ENCODE data around the gene CADM2.
"Not testable (repeated sequence)": the region's sequence is repeated elsewhere in the genome, so short reads cannot be mapped to it uniquely, and the experiment has no call there.

Gene CADM2

DNA sequence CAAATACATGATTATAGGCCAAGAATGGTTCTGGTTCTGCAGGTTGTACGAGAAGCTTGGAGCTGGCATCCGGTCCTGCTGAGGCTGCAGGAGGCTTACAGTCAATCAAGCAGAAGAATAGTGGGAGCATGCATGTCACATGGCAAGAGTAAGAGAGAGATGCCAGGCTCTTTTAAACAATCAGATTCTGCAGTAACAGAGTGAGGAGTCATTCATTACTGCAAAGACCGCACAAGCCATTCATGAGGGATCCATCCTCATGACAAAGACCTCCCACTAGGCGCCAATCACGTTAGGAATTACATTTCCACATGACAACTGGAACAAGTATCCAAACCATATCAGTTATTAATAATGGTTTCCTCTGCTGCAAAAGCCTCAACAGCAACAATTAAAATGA lies 536.8 kb downstream of the CADM2 start:
- no peak for DNase-seq

DNA sequence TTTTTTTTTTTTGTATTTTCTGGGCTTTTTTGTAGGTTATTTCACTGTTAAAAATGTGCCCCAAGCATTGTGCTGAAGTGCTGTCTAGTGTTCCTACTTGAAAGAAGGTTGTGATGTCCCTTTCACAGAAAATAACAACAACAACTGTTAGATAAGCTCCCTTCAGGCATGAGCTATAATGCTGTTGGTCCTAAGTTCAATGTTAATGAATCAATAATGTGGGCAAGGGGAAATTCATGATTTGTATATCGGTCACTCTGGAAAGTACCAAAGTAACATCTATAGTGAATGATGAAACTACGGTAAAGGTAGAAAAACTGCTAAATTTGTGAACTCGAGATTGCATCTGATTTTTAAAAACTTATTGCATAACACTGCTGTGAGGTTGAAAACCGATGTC lies 539.4 kb downstream of the CADM2 start:
- DNase-seq, result no peak

DNA sequence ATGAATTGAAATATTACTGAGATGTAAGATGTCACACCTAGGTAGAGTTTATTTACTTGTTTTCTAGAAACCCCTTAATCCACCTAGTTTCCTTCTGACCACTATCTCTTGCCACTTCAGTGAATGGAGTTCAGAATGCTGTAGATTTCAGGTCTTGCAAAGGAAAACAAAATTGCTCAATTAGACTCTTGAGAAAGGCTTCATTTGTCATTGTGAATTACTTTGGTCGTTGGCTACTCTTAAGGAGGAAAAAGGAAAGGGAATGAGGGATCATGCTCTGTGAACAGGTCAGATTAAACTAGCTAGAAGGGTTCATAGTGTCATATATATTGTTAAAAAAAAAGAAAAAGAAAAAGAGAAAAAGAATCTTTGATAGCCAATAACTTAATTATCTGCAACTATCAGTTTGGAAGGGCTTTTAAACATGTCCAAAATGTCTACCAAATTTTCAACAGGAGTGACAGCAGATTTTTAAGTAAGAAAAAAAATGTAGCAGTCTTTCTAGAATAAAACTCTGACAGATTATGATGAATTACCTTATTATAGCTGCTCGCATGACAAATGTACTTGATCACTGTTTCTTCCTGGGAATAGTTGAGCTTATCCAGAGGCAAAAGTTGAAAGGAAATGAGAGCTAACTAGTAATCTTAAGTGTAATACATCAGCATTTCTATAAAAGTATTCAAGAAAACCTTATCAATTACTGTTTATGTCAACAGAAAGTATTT lies 543.5 kb downstream of the CADM2 start:
- DNase-seq, result no peak

DNA sequence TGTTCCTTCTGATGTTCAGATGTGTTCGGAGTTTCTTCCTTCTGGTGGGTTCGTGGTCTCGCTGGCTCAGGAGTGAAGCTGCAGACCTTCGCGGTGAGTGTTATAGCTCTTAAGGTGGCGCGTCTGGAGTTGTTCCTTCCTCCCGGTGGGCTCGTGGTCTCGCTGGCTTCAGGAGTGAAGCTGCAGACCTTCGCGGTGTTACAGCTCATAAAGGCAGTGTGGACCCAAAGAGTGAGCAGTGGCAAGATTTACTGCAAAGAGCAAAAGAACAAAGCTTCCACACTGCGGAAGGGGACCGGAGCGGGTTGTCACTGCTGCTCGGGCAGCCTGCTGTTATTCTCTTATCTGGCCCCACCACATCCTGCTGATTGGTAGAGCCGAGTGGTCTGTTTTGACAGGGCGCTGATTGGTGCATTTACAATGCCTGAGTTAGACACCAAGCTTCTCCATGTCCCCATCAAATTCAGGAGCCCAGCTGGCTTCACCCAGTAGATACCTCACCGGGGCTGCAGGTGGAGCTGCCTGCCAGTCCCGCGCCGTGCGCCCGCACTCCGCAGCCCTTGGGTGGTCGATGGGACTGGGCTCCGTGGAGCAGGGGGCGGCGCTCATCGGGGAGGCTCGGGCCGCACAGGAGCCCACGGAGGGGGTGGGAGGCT lies 545.5 kb downstream of the CADM2 start:
- DNase-seq, result not testable (repeated sequence)

DNA sequence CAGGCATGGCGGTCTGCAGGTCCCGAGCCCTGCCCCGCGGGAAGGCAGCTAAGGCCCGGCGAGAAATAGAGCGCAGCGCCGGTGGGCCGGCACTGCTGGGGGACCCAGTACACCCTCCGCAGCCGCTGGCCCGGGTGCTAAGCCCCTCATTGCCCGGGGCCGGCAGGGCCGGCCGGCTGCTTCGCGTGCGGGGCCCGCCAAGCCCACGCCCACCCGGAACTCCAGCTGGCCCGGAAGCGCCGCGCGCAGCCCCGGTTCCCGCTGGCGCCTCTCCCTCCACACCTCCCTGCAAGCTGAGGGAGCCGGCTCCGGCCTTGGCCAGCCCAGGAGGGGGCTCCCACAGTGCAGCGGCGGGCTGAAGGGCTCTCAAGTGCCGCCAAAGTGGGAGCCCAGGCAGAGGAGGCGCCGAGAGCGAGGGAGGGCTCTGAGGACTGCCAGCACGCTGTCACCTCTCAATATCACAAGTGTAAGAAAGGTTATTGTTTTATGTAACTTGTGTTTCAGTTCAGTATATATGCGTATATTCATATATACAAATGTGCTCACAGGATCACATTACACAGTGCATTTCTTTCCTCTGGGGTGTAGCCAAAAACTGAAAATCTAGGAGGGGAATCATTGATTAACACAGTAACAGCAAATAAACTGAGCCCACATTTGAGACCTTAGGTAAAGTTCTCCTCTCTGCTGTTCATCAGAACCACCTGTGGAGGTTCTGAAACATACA lies 546.2 kb downstream of the CADM2 start:
- not testable (repeated sequence) for DNase-seq

DNA sequence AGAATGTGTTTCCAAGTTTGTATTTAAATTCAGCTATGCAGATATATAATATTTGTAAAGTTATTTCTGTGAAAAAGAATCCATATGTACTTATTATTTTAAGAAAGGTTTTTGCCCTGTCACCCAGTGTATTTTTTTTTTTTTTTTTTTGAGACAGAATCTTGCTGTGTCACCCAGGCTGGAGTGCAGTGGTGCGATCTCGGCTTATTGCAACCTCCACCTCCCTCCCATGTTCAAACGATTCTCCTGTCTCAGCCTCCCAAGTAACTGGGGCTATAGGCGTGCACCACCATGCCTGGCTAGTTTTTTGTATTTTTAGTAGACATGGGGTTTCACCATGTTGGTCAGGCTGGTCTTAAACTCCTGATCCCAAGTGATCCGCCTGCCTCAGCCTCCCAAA lies 548.3 kb downstream of the CADM2 start:
- DNase-seq, result not testable (repeated sequence)

DNA sequence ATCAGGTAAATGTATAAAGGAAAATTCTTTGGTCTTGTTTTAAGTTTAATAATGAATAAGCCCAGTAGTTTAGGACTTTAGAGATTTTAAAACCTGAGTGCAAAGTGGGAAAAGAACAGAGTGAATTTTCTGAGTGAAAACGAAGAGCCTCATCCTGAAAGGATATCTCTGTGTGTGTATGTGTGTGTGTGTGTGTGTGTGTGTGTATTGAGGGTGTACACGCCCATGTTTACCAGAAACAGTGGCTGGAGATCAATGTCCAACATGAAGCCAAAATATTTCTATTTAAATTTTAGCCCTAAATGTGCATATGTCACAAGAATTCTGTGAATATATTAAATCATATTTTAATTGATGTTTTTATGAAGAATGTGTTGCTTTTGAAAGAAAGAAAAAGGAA lies 549.9 kb downstream of the CADM2 start:
- DNase-seq, result no peak

DNA sequence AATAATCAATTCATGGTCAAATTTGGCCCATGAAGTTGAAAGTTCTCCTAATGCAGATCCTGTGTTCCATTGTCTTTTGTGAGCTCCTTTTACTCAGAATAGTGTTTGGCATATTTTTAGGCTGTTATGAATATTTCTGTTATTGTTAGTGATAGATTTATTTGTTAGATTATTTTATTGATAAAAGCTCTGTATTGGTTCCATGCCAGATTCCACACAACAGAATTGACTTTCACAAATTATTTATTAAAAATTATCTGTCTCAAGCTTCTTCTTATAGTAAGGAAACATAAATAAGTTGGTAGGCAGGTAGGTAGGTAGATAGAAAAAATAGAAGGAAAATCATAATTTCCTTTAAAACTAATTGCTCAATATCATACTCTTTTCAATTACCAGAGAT lies 557.4 kb downstream of the CADM2 start:
- no peak for DNase-seq

DNA sequence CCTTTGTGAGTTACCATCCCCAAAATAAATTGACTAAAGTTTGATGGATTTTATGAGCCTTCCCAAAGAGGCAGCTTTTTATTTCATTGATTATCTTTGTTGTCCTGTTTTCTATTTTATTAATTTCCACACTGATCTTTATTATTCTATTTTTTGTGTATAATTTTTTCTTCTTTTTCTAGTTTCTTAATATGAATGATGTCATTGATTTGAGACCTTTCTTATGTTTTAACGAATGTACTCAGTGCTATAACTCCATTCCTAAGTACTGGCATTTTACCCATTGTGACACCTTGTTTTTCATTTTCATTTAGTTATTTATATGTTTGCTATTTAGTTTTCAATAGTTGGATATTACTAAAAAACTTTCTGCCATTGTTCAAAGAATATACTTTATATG lies 565.3 kb downstream of the CADM2 start:
- no peak for DNase-seq

DNA sequence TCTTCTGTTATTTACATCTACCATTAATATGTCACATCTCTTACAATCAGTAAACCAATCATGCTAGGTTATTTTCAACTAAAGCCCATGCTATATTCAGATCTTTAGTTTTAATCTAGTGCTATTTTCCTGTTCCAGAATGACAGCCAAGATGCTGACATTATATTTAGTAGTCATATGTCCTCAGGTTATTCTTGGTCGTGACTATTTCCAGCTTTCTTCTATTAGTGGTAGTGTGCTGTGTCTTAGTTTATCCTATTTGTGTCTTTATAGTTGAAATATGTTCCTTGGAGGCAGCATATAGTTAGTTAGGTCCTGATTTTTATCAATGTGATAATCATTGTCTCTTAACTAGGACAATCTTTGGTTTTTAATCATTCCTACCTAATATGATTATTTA lies 566.5 kb downstream of the CADM2 start:
- no peak for DNase-seq

DNA sequence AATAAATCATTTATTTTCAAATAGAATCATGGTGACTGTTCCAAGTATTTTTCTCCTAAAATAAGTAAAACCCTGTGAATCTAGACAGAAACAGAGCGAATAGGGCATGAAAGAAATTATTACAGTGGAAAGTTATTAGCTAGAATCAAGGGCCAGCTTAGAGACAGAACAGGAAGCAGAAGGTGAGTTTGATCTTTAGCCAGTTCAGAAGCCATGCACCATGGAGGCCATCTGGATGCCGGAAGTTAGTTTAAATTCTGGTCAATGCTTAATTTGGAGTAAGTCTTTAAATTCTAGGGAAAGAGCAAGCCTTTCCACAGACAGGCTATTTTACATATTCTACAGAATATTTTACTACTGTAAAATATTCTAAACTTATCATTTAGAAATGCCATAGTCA lies 574.8 kb downstream of the CADM2 start:
- no peak for DNase-seq

DNA sequence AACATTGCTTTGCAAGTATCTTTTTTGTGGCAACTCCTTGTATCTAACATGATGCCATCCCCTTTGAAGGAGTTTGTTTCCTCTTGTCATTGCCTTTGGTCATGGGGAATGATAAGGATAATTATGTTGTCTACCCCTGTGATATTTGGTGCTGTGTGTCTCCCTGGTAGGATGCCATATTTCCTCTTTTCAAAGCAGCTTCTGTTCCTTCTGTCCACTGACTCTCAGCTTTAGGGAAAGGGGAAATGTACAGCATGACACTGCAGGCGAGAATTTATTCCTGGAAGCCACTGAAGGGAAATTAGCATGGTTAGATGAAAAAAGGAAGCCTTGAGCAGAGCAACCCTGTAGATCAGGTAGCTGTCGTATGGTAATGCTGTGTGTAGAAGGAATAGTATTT lies 576.7 kb downstream of the CADM2 start:
- DNase-seq, result no peak

DNA sequence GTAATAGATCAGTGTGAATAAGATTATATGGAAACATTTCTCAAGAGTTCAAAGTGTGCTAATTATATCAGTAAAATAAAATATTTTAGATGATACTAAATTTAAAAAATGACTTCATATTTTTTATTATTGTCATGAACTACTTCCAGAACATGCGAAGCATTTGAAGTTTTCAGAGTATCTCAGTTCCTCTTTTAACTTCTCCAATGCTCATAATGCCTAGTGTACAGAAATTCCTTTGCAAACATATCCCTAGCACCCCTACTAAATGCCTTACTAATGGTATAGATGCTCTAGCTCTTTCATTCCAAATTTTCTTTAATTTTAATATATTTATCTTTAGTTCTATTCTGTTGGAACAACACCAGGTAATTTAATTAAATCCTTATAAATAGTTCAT lies 580.4 kb downstream of the CADM2 start:
- no peak for DNase-seq

DNA sequence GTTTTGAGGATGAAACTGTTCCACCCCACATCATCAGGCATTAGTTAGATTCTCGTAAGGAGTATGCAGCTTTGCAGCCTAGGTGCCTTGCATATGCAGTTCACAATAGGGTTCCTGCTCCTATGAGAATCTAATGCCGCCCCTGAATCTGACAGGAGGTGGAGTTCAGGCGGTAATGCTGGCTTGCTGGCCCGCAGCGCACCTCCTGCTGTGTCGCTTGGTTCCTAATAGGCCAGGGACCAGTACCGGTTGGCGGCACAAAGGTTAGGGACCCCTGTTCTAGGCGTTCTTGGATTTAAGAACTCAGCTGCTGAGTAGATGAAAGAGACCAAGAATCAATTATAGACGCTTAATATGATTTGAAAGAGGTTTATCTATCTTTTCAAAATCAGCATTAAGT lies 595.4 kb downstream of the CADM2 start:
- DNase-seq, result no peak

DNA sequence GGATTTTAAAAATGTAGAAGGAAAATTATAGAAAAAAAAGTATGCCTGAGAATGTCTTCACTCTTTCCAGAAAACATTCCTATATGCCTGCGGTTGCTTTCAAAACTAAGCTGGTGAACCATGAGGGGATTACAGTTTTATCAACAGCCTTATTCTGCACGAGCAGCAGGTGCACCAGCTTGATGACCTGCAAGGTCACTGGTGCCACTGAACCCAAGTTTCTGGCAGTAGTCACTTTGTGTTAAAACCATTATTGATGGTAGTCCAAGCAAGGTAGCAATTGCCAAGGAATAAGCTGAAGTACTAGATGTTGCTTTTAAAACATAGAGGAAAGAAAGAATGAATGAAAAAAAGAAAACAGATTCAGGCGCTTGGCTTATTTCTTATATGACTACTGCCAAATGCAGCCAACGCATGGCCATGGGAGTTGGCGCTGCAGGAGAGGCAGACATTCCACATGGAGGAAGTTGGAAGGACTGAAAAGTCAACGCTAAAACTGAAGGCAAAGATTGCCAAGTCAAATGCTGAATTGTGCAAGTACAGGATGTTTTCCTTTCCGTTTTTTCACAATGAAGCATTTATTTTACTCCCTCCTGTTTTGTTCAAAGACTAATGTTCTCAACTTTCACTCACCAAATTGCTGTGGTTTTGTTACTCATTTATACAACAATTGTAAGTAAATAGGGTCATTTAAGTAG lies 601.4 kb downstream of the CADM2 start:
- DNase-seq, result no peak

DNA sequence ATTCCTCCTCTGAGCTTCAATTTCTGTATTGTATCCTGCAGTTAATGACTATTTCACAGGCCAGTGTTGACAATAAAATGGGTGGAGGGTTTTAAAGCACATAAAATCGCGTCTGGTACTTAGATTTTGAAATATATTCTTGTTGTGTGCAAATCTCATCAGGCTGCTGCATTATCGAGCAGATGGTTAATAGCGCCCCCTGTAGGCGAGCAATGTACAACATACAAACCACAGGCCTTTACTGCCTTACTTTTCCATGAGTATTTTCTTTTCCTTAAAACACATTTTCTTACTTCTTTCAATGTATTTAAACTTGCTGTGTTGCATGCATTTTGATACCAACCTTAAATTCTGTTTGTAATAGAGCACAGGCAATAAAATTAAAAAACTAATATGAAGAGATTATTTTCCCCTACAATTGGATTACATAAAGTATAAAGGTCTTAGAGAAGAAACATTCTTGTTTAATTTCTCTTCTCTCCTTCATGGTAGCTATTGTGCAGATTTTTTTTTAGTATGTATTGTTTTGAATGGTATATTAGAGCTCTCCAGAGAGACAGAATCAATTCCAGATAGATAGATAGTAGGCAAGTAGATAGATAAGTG lies 608.4 kb downstream of the CADM2 start:
- no peak for DNase-seq

DNA sequence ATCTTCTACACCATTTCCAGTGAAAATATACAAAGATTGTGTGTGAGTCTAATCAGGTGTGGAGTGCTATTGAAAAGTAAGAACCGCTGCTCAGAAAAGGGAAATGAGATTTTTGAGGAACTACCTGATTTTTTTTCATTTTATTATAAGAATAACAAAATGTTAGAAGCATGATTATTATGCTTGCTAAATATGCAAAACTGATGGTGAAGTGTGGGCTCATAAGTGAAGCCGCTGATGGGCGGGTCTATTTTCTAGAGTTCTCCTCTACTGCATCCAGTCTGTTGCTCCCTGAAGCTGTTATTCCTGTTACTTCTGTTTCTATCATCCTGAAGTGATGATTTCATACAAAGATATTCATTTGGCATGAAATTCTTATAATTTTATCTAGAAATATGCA lies 612.0 kb downstream of the CADM2 start:
- DNase-seq, result no peak

DNA sequence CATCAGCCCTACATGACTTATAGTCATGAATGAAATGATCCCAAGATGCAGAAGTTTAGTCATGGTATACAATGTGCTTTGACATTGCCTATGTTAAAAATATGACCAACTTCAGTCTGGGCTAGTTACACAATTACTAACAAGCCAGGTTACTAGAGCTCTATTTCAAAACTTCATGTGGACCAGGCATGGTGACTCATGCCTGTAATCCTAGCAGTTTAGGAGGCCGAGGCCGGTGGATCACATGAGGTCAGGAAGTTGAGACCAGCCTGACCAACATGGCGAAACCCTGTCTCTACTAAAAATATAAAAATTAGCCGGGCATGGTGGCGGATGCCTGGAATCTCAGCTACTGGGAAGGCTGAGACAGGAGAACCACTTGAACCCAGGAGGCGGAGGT lies 613.0 kb downstream of the CADM2 start:
- no peak for DNase-seq

DNA sequence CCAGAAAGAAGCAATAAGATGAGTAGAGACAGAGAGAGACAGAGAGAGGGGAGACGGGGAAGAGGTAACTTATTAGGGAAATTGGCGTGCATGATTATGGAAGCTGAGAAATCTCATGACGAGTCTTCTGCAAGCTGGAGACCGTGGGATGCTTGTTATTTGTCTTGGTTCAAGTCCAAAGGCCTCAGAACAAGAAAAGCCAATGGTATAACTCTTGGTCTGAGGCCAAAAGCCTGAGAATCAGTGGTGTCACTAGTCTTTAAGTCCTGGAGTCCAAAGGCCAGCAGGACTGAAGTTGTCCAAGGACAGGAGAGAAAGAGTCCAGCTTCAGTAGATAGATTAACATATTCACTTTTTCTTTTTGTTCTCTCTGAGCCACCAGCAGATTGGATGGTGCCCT lies 613.6 kb downstream of the CADM2 start:
- DNase-seq, result no peak

DNA sequence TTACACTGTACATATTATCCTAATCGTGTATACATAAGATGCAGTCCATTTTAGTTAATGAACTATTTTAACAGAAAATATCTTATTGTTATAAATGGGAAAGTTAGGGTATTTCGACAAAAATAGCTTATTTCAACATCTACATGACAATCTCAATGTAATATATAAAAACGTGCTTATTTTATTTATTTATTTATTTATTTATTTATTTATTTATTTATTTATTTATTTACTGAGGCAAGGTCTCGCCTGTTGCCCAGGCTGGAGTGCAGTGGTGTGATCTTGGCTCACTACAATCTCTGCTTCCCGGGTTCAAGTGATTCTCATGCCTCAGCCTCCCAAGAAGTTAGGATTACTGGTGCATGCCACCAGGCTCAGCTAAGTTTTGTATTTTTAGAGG lies 614.2 kb downstream of the CADM2 start:
- no peak for DNase-seq

DNA sequence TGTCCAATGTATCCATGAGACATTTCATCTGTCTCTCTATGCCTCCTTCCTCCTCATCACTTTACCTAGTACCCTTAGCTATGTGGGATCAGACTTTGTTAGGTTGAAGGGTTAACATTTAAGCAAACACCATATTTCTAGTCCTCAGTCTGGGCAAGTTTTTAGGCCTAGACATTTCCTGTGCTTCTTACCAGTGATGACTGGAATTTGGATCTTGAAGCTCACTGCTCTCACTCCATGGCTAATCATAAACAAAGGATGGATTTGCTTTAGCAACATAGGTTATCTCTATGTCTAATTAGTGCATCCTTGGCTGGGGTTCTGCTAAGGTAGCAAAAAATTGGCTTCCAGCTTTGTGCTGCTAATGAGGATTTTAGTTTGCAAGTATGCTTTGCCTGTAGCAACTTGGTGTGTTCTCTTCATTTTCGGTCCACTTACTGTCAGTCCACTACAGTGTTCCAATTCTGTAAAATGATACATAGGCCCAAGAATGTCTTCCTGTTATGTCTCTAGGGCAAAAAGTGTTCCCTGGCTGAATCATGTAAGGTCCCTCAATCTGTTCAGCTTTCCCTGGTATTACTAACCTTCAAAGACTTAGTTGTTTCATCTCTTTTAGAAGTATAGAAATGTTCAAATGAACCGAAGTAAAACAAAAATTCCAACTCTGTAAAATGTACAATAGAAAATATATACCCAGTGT lies 615.4 kb downstream of the CADM2 start:
- no peak for DNase-seq

DNA sequence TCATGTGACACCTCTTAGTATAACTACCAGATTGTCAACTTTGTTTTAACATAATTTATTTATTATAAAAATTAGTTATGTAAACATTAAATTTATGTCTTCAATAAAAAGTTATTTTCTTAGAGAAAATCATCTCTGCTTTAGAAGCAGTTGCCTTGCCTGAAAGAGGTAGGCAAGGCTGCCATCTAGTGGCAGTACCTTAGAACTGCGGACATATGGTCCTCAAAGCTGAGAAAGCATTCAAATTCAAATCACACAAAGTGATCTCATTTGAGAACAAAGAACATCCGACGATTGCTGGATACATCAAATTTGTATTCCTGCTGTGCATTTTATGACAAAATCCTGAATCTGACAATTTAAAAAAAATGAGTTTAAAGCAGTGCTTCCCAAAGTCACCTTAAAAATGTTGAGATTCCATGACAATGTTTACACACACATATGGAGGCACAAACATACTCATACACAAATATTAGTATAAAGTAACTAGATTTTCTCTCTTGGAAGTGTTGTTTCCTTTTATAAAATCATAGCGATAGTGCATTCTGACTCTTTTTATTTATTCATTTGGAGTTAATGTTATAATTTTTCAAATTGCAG lies 617.4 kb downstream of the CADM2 start:
- DNase-seq, result no peak
